ENCODE data around the gene CPED1. TPM values are rescaled to one million over a fixed set of nuclear protein-coding genes. Genes with fewer than 3 reads are reported as not detected.

Gene CPED1
- total RNA-seq, 1 donor from 2014 or later: not detected

DNA sequence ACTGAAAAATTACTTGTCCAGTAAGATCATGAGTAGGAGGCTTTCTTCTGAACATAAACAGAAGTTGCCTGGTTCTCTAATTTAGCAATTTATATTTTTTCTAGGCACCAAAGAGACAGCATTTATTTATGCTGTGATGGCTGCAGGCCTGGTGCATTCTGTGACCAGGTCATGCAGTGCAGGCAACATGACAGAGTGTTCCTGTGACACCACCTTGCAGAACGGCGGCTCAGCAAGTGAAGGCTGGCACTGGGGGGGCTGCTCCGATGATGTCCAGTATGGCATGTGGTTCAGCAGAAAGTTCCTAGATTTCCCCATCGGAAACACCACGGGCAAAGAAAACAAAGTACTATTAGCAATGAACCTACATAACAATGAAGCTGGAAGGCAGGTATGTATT is 343.1 kb downstream of the CPED1 start:
- no peaks in the 10 kb centered on the region for H3K36me3 Mint-ChIP-seq
- Histone ChIP-seq H3K9ac (no peak overlapping the region), H4K20me1 (ENCODE audit: low read depth) (no peaks in the 10 kb centered on the region), H3K4me3 (no peak overlapping the region), H3K79me2 (ENCODE audit: low read depth) (no peaks in the 10 kb centered on the region), H3K4me2 (no peak overlapping the region), H3K27ac (no peak overlapping the region), H3K9me3 (ENCODE audit: low read depth) (no peaks in the 10 kb centered on the region), H3K4me1 (peaks cover 5% of the 10 kb centered on the region), H2AFZ (replicated peaks) (no peak overlapping the region), H3K36me3 (no peaks in the 10 kb centered on the region), H3K27me3 (peaks cover 67% of the 10 kb centered on the region), H3F3A (ENCODE audit: low read depth) (peaks cover 18% of the 10 kb centered on the region)
- peak overlapping the region; percentile 1 for H3K4me3 Mint-ChIP-seq
- DNase-seq (ENCODE audit: low spot score): no peak
- peaks cover 16% of the 10 kb centered on the region for H3K4me1 Mint-ChIP-seq
- H3K9me3 Mint-ChIP-seq: peaks cover 11% of the 10 kb centered on the region
- H3K27ac Mint-ChIP-seq: no peak overlapping the region
- TF ChIP-seq, protein P1, sequence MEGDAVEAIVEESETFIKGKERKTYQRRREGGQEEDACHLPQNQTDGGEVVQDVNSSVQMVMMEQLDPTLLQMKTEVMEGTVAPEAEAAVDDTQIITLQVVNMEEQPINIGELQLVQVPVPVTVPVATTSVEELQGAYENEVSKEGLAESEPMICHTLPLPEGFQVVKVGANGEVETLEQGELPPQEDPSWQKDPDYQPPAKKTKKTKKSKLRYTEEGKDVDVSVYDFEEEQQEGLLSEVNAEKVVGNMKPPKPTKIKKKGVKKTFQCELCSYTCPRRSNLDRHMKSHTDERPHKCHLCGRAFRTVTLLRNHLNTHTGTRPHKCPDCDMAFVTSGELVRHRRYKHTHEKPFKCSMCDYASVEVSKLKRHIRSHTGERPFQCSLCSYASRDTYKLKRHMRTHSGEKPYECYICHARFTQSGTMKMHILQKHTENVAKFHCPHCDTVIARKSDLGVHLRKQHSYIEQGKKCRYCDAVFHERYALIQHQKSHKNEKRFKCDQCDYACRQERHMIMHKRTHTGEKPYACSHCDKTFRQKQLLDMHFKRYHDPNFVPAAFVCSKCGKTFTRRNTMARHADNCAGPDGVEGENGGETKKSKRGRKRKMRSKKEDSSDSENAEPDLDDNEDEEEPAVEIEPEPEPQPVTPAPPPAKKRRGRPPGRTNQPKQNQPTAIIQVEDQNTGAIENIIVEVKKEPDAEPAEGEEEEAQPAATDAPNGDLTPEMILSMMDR (IDR thresholded peaks at IDR 0.05): no peak
- TF ChIP-seq EZH2phosphoT487 (IDR thresholded peaks at IDR 0.05): no peak
- TF ChIP-seq EZH2 (IDR thresholded peaks at IDR 0.05): no peak
- H3K27me3 Mint-ChIP-seq (ENCODE audit: insufficient read depth, low read depth): peaks cover 36% of the 10 kb centered on the region

- H3K4me2 ChIP-seq: no peak overlapping the region
- Mint-ChIP-seq H3K36me3 (no peaks in the 10 kb centered on the region), H3K4me3 (no peak overlapping the region), H3K27ac (no peak overlapping the region), H3K9me3 (no peaks in the 10 kb centered on the region), H3K27me3 (ENCODE audit: insufficient read depth, low read depth) (peaks cover 20% of the 10 kb centered on the region), H3K4me1 (peaks cover 7% of the 10 kb centered on the region)
- no peaks in the 10 kb centered on the region for H3K9me3 ChIP-seq (ENCODE audit: low read depth)
- H4K20me1 ChIP-seq (ENCODE audit: low read depth): no peaks in the 10 kb centered on the region
- H3K27ac ChIP-seq: no peak overlapping the region
- H3K27me3 ChIP-seq: peaks cover 41% of the 10 kb centered on the region
- no peak overlapping the region for H3K4me3 ChIP-seq
- no peak for DNase-seq (ENCODE audit: low spot score)
- no peaks in the 10 kb centered on the region for H3K36me3 ChIP-seq
- peaks cover 5% of the 10 kb centered on the region for H3K4me1 ChIP-seq
- peaks cover 13% of the 10 kb centered on the region for H3F3A ChIP-seq (ENCODE audit: low read depth)
- TF ChIP-seq EZH2 (IDR thresholded peaks at IDR 0.05) (no peak), EZH2phosphoT487 (IDR thresholded peaks at IDR 0.05) (no peak)
- TF ChIP-seq, protein P1 (IDR thresholded peaks at IDR 0.05): no peak
- no peaks in the 10 kb centered on the region for H3K79me2 ChIP-seq (ENCODE audit: low read depth)
- no peak overlapping the region for H2AFZ ChIP-seq (replicated peaks)
- H3K9ac ChIP-seq: no peak overlapping the region
Observed at GRCh38 chr7:121334376-121334775, 345.9 kb downstream of the CPED1 start.

- Histone ChIP-seq H3F3A (ENCODE audit: low read depth) (peaks cover 6% of the 10 kb centered on the region), H3K36me3 (no peaks in the 10 kb centered on the region), H3K9ac (no peak overlapping the region), H3K4me1 (peaks cover 5% of the 10 kb centered on the region), H3K4me3 (no peak overlapping the region), H3K27me3 (peaks cover 34% of the 10 kb centered on the region), H3K4me2 (no peak overlapping the region), H2AFZ (replicated peaks) (no peak overlapping the region), H4K20me1 (ENCODE audit: low read depth) (no peaks in the 10 kb centered on the region), H3K27ac (no peak overlapping the region), H3K9me3 (ENCODE audit: low read depth) (no peaks in the 10 kb centered on the region), H3K79me2 (ENCODE audit: low read depth) (no peaks in the 10 kb centered on the region)
- Mint-ChIP-seq H3K36me3 (no peaks in the 10 kb centered on the region), H3K9me3 (no peaks in the 10 kb centered on the region), H3K27me3 (ENCODE audit: insufficient read depth, low read depth) (peaks cover 16% of the 10 kb centered on the region), H3K4me1 (peaks cover 5% of the 10 kb centered on the region), H3K27ac (no peak overlapping the region), H3K4me3 (no peak overlapping the region)
- no peak for DNase-seq (ENCODE audit: low spot score)
- TF ChIP-seq EZH2 (IDR thresholded peaks at IDR 0.05) (no peak), EZH2phosphoT487 (IDR thresholded peaks at IDR 0.05) (no peak)
- TF ChIP-seq, protein P1 (IDR thresholded peaks at IDR 0.05): no peak
Observed at GRCh38 chr7:121334875-121335648, 346.6 kb downstream of the CPED1 start.
